BJ (cell line): ENCODE results near the gene C16orf74. TPM values are rescaled to one million over a fixed set of nuclear protein-coding genes. Genes with fewer than 3 reads are reported as not detected.

ENCODE experiments used
- CTCF ChIA-PET: fragments of 350-600 bp; formaldehyde crosslinking; extraction: SDS; loops from one replicate; lab custom pipeline; 2021; ENCODE audit warnings: antibody characterized with exemption, inconsistent platforms; lab: Yijun Ruan, JAX
- POLR2A ChIA-PET: fragments of 300-600 bp; sonication (Branson Sonifier 250); formaldehyde crosslinking; extraction: SDS; loops from one replicate; lab custom pipeline; 2021; ENCODE audit warnings: antibody characterized with exemption; lab: Charles Lee
- DNase-seq: peaks from one replicate; pipeline ENCODE4 v3.0.0-alpha.2; 2011; ENCODE audit warnings: low read depth
- H3K27me3 ChIP-seq: 2 replicates; pipeline ENCODE4 v1.6.0; 2011; ENCODE audit warnings: low read length; ENCODE audit not compliant: control insufficient read depth, insufficient read depth
- H3K36me3 ChIP-seq: 2 replicates; pipeline ENCODE4 v1.5.1; 2011; ENCODE audit warnings: low read length; ENCODE audit not compliant: control insufficient read depth, insufficient read depth
- H3K4me3 ChIP-seq: 2 replicates; pipeline ENCODE4 v1.5.1; 2011; ENCODE audit warnings: low read depth, mild to moderate bottlenecking, control low read depth, low read length
- CTCF ChIP-seq: IDR thresholded peaks from 2 replicates; pipeline ENCODE4 v1.5.1; 2011; ENCODE audit warnings: low read depth, mild to moderate bottlenecking, control low read depth, inconsistent platforms, low read length, moderate library complexity; ENCODE audit not compliant: insufficient read depth
- polyA plus RNA-seq: library from polyadenylated mRNA; depleted of rRNA; stranded (reverse); fragments of >200 nt; gene quantifications from 2 replicates; pipeline ENCODE4 v1.2.3, GENCODE V29; 2011

C16orf74 gene
- polyA plus RNA-seq, 1 experiment: 2.9 TPM

- CTCF ChIA-PET: interaction anchor here (0.7 kb wide), 1 partner anchor 12 kb away, joined by 3 read pairs; no protein-coding TSS in a partner anchor
Observed at GRCh38 chr16:85755929-85756768, 5.3 kb upstream of the C16orf74 start.

GRCh38 chr16:85754413-85754812 is 3.5 kb upstream of the C16orf74 start:
- DNase-seq: no peak
- POLR2A ChIA-PET: no interaction called here
- CTCF ChIA-PET: interaction anchor here (0.7 kb wide), 1 partner anchor 36 kb away, joined by 3 read pairs; no protein-coding TSS in a partner anchor

More at GRCh38 chr16:85755929-85756768, 5.3 kb upstream of the C16orf74 start:
- no peak for TF ChIP-seq CTCF
- H3K27me3 ChIP-seq: no peaks in the 10 kb centered on the region; the same call in none of the 2 replicates
- POLR2A ChIA-PET: no interaction called here
- no peaks in the 10 kb centered on the region for H3K36me3 ChIP-seq
- no peak for DNase-seq
- no peak overlapping the region for H3K4me3 ChIP-seq

GRCh38 chr16:85753976-85754375 is 3.1 kb upstream of the C16orf74 start:
- H3K36me3 ChIP-seq: no peaks in the 10 kb centered on the region
- no peak for DNase-seq
- ChIA-PET POLR2A (no interaction called here), CTCF (interaction anchor here (0.7 kb wide), 1 partner anchor 35 kb away, joined by 3 read pairs; no protein-coding TSS in a partner anchor)
- no peaks in the 10 kb centered on the region for H3K27me3 ChIP-seq
- no peak for TF ChIP-seq CTCF
- H3K4me3 ChIP-seq: no peak overlapping the region

More at GRCh38 chr16:85754413-85754812, 3.5 kb upstream of the C16orf74 start:
- Histone ChIP-seq H3K36me3 (no peaks in the 10 kb centered on the region), H3K4me3 (no peak overlapping the region), H3K27me3 (no peaks in the 10 kb centered on the region; the same call in 1 of the 2 replicates)
- no peak for TF ChIP-seq CTCF

GRCh38 chr16:85753559-85753958 is 2.7 kb upstream of the C16orf74 start:
- no peaks in the 10 kb centered on the region for H3K36me3 ChIP-seq
- DNase-seq: no peak
- ChIA-PET CTCF (no interaction called here), POLR2A (no interaction called here)
- H3K4me3 ChIP-seq: no peak overlapping the region
- no peaks in the 10 kb centered on the region for H3K27me3 ChIP-seq
- TF ChIP-seq CTCF: no peak
